WTC11 (cell line): ENCODE results near the gene LHX4. TPM values are rescaled to one million over a fixed set of nuclear protein-coding genes. Genes with fewer than 3 reads are reported as not detected.

Experiments used
- ATAC-seq: fragments of 200-7000 bp; cut with Tn5 transposase; 2 replicates; pipeline ENCODE4 v1.10.0; 2021; ENCODE audit warnings: mild to moderate bottlenecking, moderate library complexity
- CTCF ChIA-PET: fragments of 300-600 bp; sonication (Branson Sonifier 250); formaldehyde crosslinking; loops from one replicate; lab custom pipeline; 2021; ENCODE audit warnings: antibody characterized with exemption; lab: Charles Lee
- POLR2A ChIA-PET: fragments of 350-600 bp; sonication (Branson Sonifier 250); formaldehyde crosslinking; loops from one replicate; lab custom pipeline; 2021; ENCODE audit warnings: antibody characterized with exemption; lab: Charles Lee
- DNase-seq: peaks from one replicate; pipeline ENCODE4 v3.0.0; 2021; ENCODE audit warnings: low spot score
- H3K27ac Mint-ChIP-seq: 2 replicates; pipeline ENCODE4 v1.8.0; 2021; ENCODE audit warnings: mixed read lengths
- H3K27me3 Mint-ChIP-seq: 2 replicates; pipeline ENCODE4 v1.8.0; 2021; ENCODE audit warnings: low read depth, mild to moderate bottlenecking, moderate library complexity, mixed read lengths
- H3K36me3 Mint-ChIP-seq: 2 replicates; pipeline ENCODE4 v1.8.0; 2021; ENCODE audit warnings: mixed read lengths
- H3K4me1 Mint-ChIP-seq: 2 replicates; pipeline ENCODE4 v1.8.0; 2022; ENCODE audit warnings: mixed read lengths
- H3K4me3 Mint-ChIP-seq: 2 replicates; pipeline ENCODE4 v1.8.0; 2021; ENCODE audit warnings: mild to moderate bottlenecking, moderate library complexity, mixed read lengths
- H3K9me3 Mint-ChIP-seq: 2 replicates; pipeline ENCODE4 v1.8.0; 2021; ENCODE audit warnings: mixed read lengths
- AFF4 ChIP-seq: sonication (generic); formaldehyde crosslinking; IDR thresholded peaks from 2 replicates; pipeline ENCODE4 v1.8.1; 2023; ENCODE audit warnings: mild to moderate bottlenecking, missing genetic modification reagents, borderline replicate concordance
- ARID4B ChIP-seq: sonication (generic); formaldehyde crosslinking; IDR thresholded peaks from 2 replicates; pipeline ENCODE4 v1.8.0; 2023; ENCODE audit warnings: missing genetic modification reagents, mild to moderate bottlenecking, borderline replicate concordance
- E2F4 ChIP-seq: sonication (generic); formaldehyde crosslinking; IDR thresholded peaks from 2 replicates; pipeline ENCODE4 v1.8.1; 2022; ENCODE audit warnings: low read depth, mild to moderate bottlenecking, moderate library complexity, missing genetic modification reagents, borderline replicate concordance
- FOXJ3 ChIP-seq: sonication (generic); formaldehyde crosslinking; IDR thresholded peaks from 2 replicates; pipeline ENCODE4 v1.9.0; 2021; ENCODE audit warnings: missing genetic modification reagents, mild to moderate bottlenecking, borderline replicate concordance
- FOXK1 ChIP-seq: sonication (generic); formaldehyde crosslinking; IDR thresholded peaks from 2 replicates; pipeline ENCODE4 v1.8.0; 2022; ENCODE audit warnings: mild to moderate bottlenecking, moderate library complexity, missing genetic modification reagents
- PRDM15 ChIP-seq: sonication (generic); formaldehyde crosslinking; IDR thresholded peaks from 2 replicates; pipeline ENCODE4 v1.8.0; 2022; ENCODE audit warnings: missing genetic modification reagents
- PREB ChIP-seq: sonication (generic); formaldehyde crosslinking; IDR thresholded peaks from 2 replicates; pipeline ENCODE4 v1.8.1; 2022; ENCODE audit warnings: mild to moderate bottlenecking, missing genetic modification reagents, moderate library complexity, borderline replicate concordance
- RELA ChIP-seq: sonication (generic); formaldehyde crosslinking; IDR thresholded peaks from 2 replicates; pipeline ENCODE4 v1.8.1; 2022; ENCODE audit warnings: missing genetic modification reagents, mild to moderate bottlenecking, borderline replicate concordance
- SOX15 ChIP-seq: fragments of 250-450 bp; sonication (Bioruptor Pico); IDR thresholded peaks from 2 replicates; pipeline ENCODE4 v1.9.0; 2021; ENCODE audit warnings: mild to moderate bottlenecking
- TEAD4 ChIP-seq: sonication (generic); formaldehyde crosslinking; IDR thresholded peaks from 2 replicates; pipeline ENCODE4 v1.8.0; 2022; ENCODE audit warnings: mild to moderate bottlenecking, missing genetic modification reagents
- ZBTB43 ChIP-seq: sonication (generic); formaldehyde crosslinking; IDR thresholded peaks from 2 replicates; pipeline ENCODE4 v1.8.1; 2023; ENCODE audit warnings: mild to moderate bottlenecking, missing genetic modification reagents
- ZNF281 ChIP-seq: sonication (generic); formaldehyde crosslinking; IDR thresholded peaks from 2 replicates; pipeline ENCODE4 v1.8.0; 2023; ENCODE audit warnings: mild to moderate bottlenecking, missing genetic modification reagents
- total RNA-seq: library from RNA; stranded (reverse); gene quantifications from 3 replicates; pipeline ENCODE4 v1.2.3, GENCODE V29; 2021

LHX4 gene
- total RNA-seq, 1 experiment from 2014 or later, result 19.2 TPM

- CTCF ChIA-PET, result interaction anchor here (1.2 to 2.6 kb wide), 8 partner anchors 9 to 168 kb away, joined by 4 to 20 read pairs (median 5); no protein-coding TSS in a partner anchor
- H3K4me3 Mint-ChIP-seq, result no peak overlapping the region
- ATAC-seq (no peak), DNase-seq (no peak)
- POLR2A ChIA-PET, result no interaction called here
- H3K9me3 Mint-ChIP-seq, result no peaks in the 10 kb centered on the region
- no peaks in the 10 kb centered on the region for H3K36me3 Mint-ChIP-seq
- H3K4me1 Mint-ChIP-seq, result peaks cover 56% of the 10 kb centered on the region
- no peak overlapping the region for H3K27ac Mint-ChIP-seq
- no peaks in the 10 kb centered on the region for H3K27me3 Mint-ChIP-seq
- TF ChIP-seq ZNF281 (CRISPR knock-in tag) (no peak), ZBTB43 (CRISPR knock-in tag) (no peak), E2F4 (CRISPR knock-in tag) (no peak), TEAD4 (CRISPR knock-in tag) (no peak), FOXK1 (CRISPR knock-in tag) (no peak), SOX15 (no peak), FOXJ3 (no peak), PRDM15 (no peak), AFF4 (CRISPR knock-in tag) (no peak), ARID4B (CRISPR knock-in tag) (no peak), PREB (no peak), RELA (no peak)
These were observed 18.1 kb downstream of the LHX4 start for GRCh38 chr1:180248176-180248575.
